A673 (cell line): Measurements from ENCODE around the gene ARID3A.

Experiments
- CTCF ChIP-seq: fragments of 300-800, 200-600 bp; sonication (generic); conservative IDR thresholded peaks from 2 replicates; pipeline ENCODE4 v1.5.1; 2017; ENCODE audit warnings: low read depth, mild to moderate bottlenecking, antibody characterized with exemption, low read length, moderate library complexity, mixed read lengths
- EZH2 ChIP-seq: fragments of 200-600 bp; sonication (generic); IDR thresholded peaks from 2 replicates; pipeline ENCODE4 v1.6.1; 2017; ENCODE audit warnings: borderline replicate concordance, low read depth, mild to moderate bottlenecking, mixed read lengths, antibody characterized with exemption, low read length; ENCODE audit not compliant: poor library complexity, severe bottlenecking

GRCh38 chr19:1018932-1019615 lies 93.2 kb downstream of the ARID3A start:
- TF ChIP-seq EZH2 = no peak
- TF ChIP-seq CTCF = no peak
